PFSK-1 (cell line): Measurements from ENCODE around the gene ZNF804B.

Source experiments
- POLR2AphosphoS5 ChIP-seq: IDR thresholded peaks from 2 replicates; pipeline ENCODE4 v1.6.1; 2012; ENCODE audit warnings: low read depth, mild to moderate bottlenecking, control low read depth, low read length, moderate library complexity
- SIN3A ChIP-seq: IDR thresholded peaks from 2 replicates; pipeline ENCODE4 v1.6.1; 2012; ENCODE audit warnings: mild to moderate bottlenecking, low read length, moderate library complexity, borderline replicate concordance; ENCODE audit not compliant: insufficient read depth
- TF ChIP-seq, protein P1 (sequence below), 2 experiments: IDR thresholded peaks; 2 replicates each; pipeline versions ENCODE4 v1.6.1 to v1.8.0; 2011 to 2012; ENCODE audit warnings: low read depth in 2 of 2, low read length in 2 of 2, control low read depth in 1 of 2, inconsistent platforms in 1 of 2, mild to moderate bottlenecking in 1 of 2, moderate library complexity in 1 of 2; ENCODE audit not compliant: insufficient read depth in 1 of 2

DNA sequence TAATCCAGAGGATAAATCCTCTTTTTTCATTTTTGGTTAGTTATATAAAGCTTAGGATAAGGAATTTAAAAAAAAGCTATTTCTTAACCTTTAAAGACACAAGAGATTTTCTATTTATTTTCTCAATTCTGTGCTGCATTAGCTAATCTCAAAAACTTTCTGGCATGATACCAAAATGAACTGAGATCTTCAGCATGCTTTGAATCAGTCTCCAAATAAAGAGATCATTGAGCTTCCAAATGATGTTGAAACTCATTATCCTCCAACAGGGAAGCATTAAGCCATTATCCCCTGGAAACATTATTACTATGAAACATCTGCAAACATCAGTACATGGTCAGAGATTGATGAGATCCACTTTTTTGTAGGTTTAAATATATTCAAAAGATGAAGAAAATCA, 386.3 kb downstream of the ZNF804B start:
- TF ChIP-seq POLR2AphosphoS5: no peak
- TF ChIP-seq SIN3A: no peak
- TF ChIP-seq, protein P1, sequence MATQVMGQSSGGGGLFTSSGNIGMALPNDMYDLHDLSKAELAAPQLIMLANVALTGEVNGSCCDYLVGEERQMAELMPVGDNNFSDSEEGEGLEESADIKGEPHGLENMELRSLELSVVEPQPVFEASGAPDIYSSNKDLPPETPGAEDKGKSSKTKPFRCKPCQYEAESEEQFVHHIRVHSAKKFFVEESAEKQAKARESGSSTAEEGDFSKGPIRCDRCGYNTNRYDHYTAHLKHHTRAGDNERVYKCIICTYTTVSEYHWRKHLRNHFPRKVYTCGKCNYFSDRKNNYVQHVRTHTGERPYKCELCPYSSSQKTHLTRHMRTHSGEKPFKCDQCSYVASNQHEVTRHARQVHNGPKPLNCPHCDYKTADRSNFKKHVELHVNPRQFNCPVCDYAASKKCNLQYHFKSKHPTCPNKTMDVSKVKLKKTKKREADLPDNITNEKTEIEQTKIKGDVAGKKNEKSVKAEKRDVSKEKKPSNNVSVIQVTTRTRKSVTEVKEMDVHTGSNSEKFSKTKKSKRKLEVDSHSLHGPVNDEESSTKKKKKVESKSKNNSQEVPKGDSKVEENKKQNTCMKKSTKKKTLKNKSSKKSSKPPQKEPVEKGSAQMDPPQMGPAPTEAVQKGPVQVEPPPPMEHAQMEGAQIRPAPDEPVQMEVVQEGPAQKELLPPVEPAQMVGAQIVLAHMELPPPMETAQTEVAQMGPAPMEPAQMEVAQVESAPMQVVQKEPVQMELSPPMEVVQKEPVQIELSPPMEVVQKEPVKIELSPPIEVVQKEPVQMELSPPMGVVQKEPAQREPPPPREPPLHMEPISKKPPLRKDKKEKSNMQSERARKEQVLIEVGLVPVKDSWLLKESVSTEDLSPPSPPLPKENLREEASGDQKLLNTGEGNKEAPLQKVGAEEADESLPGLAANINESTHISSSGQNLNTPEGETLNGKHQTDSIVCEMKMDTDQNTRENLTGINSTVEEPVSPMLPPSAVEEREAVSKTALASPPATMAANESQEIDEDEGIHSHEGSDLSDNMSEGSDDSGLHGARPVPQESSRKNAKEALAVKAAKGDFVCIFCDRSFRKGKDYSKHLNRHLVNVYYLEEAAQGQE (IDR thresholded peaks at IDR 0.05; ENCODE audit: insufficient read depth in 1 of 2, low read depth in 2 of 2, low read length in 2 of 2): no peak
